Stimulated activated CD4-positive, alpha-beta T cell treated with anti-CD3 and anti-CD28 coated beads, Interleukin-4, amount 100 ng/mL, for 1 hour (primary cell): Measurements from ENCODE around the gene TSPAN18.

Source experiments
- DNase-seq: peaks from one replicate; pipeline ENCODE4 v3.0.0-alpha.2; 2020

The TSPAN18 gene

GRCh38 chr11:44971185-44971584, 244.4 kb downstream of the TSPAN18 start:
- DNase-seq: no peak

GRCh38 chr11:44972746-44973435, 246.1 kb downstream of the TSPAN18 start:
- no peak for DNase-seq

GRCh38 chr11:44973632-44974401, 247.1 kb downstream of the TSPAN18 start:
- no peak for DNase-seq

GRCh38 chr11:44974402-44975000, 247.7 kb downstream of the TSPAN18 start:
- DNase-seq: no peak

- no peak for DNase-seq
Observed at GRCh38 chr11:44976576-44976975, 249.8 kb downstream of the TSPAN18 start.

- DNase-seq: no peak
Observed at GRCh38 chr11:44977493-44977984, 250.8 kb downstream of the TSPAN18 start.

GRCh38 chr11:44978274-44978960, 251.7 kb downstream of the TSPAN18 start:
- no peak for DNase-seq

GRCh38 chr11:44978961-44979331, 252.2 kb downstream of the TSPAN18 start:
- no peak for DNase-seq

GRCh38 chr11:44979543-44980399, 253.0 kb downstream of the TSPAN18 start:
- no peak for DNase-seq

- DNase-seq: no peak
Observed at GRCh38 chr11:44980533-44981427, 254.0 kb downstream of the TSPAN18 start.
